ENCODE data around the gene SLC11A2. TPM values are rescaled to one million over a fixed set of nuclear protein-coding genes. Genes with fewer than 3 reads are reported as not detected.

The SLC11A2 gene
- total and polyA plus RNA-seq, 2 experiments from 2014 or later, result 44.3 to 63.8 TPM

DNA sequence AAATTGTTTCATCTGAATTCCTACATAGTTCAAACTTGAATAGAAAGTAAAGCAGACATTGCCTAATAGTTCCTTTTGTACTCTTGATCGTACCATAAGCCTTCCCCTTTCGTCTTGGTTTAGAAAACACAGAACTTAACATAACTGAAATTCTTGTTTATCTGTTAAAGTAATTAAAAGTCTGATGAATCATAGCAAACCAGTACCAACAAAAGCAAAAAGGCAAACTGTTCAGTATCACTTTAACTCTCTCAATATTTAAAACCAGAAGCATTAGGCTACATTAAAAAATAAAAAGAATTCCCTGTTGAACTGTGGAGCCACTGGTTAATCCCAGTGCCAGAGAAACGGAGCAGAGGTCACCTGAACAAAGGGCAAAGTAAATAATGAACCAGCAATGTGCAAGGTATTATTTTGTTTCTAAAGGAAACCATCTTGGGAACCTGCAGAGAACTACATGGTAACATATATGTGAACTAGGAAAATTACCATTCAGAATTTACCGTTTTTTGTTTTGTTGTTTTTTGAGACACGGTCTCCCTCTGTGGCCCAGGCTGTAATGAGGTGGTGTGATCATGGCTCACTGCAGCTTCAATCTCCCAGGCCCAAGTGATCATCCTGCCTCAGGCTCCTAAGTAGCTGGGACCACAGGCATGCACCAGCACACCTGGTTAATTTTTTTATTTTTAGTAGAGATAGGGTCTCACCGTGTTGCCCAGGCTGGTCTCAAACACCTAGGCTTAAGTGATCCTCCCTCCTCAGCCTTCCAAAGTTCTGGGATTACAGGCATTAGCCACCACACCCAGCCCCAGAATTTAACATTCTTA lies 91.0 kb downstream of the SLC11A2 start:
- no peak for DNase-seq (ENCODE audit: low spot score)
- WGBS (ENCODE audit: low lambda C conversion rate, missing lambda C conversion rate), result 36% methylated on average over 6 of the region's 6 CpGs
- no peak overlapping the region for H3K4me3 ChIP-seq

DNA sequence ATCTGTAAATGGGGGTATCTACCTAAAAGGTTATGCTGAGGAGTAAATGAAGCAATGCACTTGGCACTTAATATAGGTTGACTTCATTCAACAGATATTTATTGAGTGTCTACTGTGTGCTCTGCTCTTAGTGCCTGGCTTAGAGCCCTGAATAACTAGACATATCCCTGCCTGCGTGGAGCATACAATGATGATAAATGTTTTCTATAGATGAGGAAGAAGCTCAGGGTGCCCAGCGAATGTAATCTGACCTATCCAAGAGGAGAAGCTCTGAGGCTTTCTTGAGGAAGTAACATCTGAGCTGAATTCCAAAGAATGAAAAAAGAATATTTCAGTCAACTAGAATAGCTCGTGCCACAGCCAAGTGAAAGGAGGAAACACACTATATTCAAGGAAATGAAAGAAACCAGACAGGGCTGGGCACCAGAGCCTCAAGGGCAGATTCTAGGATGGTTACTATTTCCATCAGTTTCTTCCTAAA lies 91.8 kb downstream of the SLC11A2 start:
- no peaks in the 10 kb centered on the region for H3K9me2 ChIP-seq (replicated peaks; ENCODE audit: insufficient read depth)
- H3K4me2 ChIP-seq, result peak overlapping the region; percentile 54
- no peak for DNase-seq (ENCODE audit: low spot score)
- H3K9me3 ChIP-seq (ENCODE audit: low read depth), result no peaks in the 10 kb centered on the region
- H3K36me3 ChIP-seq (replicated peaks; ENCODE audit: insufficient read depth, low read depth), result no peaks in the 10 kb centered on the region
- H2AFZ ChIP-seq, result no peak overlapping the region
- WGBS (ENCODE audit: low lambda C conversion rate, missing lambda C conversion rate), result 59% methylated on average over 3 of the region's 3 CpGs
- H4K20me1 ChIP-seq (ENCODE audit: insufficient read depth, poor library complexity, severe bottlenecking), result no peaks in the 10 kb centered on the region
- H3K27ac ChIP-seq, result peak overlapping the region; percentile 94
- H3K4me1 ChIP-seq (ENCODE audit: insufficient read depth), result peaks cover 49% of the 10 kb centered on the region
- H3K79me2 ChIP-seq, result peaks cover 4% of the 10 kb centered on the region
- no peaks in the 10 kb centered on the region for H3K27me3 ChIP-seq
- H3K4me3 ChIP-seq, result no peak overlapping the region
- TF ChIP-seq, protein P1, sequence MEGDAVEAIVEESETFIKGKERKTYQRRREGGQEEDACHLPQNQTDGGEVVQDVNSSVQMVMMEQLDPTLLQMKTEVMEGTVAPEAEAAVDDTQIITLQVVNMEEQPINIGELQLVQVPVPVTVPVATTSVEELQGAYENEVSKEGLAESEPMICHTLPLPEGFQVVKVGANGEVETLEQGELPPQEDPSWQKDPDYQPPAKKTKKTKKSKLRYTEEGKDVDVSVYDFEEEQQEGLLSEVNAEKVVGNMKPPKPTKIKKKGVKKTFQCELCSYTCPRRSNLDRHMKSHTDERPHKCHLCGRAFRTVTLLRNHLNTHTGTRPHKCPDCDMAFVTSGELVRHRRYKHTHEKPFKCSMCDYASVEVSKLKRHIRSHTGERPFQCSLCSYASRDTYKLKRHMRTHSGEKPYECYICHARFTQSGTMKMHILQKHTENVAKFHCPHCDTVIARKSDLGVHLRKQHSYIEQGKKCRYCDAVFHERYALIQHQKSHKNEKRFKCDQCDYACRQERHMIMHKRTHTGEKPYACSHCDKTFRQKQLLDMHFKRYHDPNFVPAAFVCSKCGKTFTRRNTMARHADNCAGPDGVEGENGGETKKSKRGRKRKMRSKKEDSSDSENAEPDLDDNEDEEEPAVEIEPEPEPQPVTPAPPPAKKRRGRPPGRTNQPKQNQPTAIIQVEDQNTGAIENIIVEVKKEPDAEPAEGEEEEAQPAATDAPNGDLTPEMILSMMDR (IDR thresholded peaks at IDR 0.05; ENCODE audit: poor library complexity), result no peak
- no peak for TF ChIP-seq EZH2 (IDR thresholded peaks at IDR 0.05; ENCODE audit: borderline replicate concordance)
- no peak for TF ChIP-seq EZH2phosphoT487 (IDR thresholded peaks at IDR 0.05; ENCODE audit: low read depth, severe bottlenecking, unreplicated experiment)

More for the DNA sequence above, 91.0 kb downstream of the SLC11A2 start:
- peak overlapping the region; percentile 94 for H3K27ac ChIP-seq
- TF ChIP-seq EZH2 (IDR thresholded peaks at IDR 0.05; ENCODE audit: borderline replicate concordance) (no peak), EZH2phosphoT487 (IDR thresholded peaks at IDR 0.05; ENCODE audit: low read depth, severe bottlenecking, unreplicated experiment) (no peak)
- TF ChIP-seq, protein P1 (IDR thresholded peaks at IDR 0.05; ENCODE audit: poor library complexity), result no peak
- H3K79me2 ChIP-seq, result peaks cover 2% of the 10 kb centered on the region
- H3K9me2 ChIP-seq (replicated peaks; ENCODE audit: insufficient read depth), result no peaks in the 10 kb centered on the region
- H4K20me1 ChIP-seq (ENCODE audit: insufficient read depth, poor library complexity, severe bottlenecking), result no peaks in the 10 kb centered on the region
- H3K4me2 ChIP-seq, result peak overlapping the region; percentile 54
- no peaks in the 10 kb centered on the region for H3K36me3 ChIP-seq (replicated peaks; ENCODE audit: insufficient read depth, low read depth)
- no peaks in the 10 kb centered on the region for H3K27me3 ChIP-seq
- peaks cover 49% of the 10 kb centered on the region for H3K4me1 ChIP-seq (ENCODE audit: insufficient read depth)
- H2AFZ ChIP-seq, result no peak overlapping the region
- no peaks in the 10 kb centered on the region for H3K9me3 ChIP-seq (ENCODE audit: low read depth)

DNA sequence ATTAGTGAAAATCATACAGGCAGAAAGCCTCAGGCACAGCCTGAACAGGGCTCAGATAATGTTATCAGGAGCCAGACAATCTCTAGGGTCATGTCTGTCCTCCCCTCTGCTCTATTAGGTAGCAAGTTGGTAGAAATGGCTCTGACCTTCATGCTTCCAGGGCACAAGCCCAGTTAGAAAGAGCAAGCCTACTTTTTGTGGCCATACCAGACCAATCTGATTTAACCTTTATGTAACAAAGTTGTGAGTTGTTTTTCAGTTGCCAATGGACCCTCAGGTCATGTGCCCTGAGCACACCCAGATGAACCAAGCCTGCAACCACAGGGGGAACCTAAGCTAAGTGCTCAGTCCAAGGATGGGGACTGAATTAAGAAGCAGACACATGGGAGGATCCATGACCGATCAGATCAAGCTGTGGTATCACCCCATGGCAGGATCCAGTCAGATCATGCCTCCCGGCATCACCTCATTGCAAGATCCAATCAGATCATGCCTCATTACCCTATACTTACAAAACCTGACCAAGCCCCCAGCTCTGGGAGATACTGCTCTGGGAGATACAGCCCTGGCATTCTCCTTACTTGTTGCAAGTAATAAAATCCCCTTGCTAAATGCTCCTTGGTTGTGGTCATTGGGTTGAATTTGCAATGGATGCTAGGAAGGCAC lies 92.6 kb downstream of the SLC11A2 start:
- no peaks in the 10 kb centered on the region for H4K20me1 ChIP-seq (ENCODE audit: insufficient read depth, poor library complexity, severe bottlenecking)
- H3K4me1 ChIP-seq (ENCODE audit: insufficient read depth), result peaks cover 49% of the 10 kb centered on the region
- no peaks in the 10 kb centered on the region for H3K9me3 ChIP-seq (ENCODE audit: low read depth)
- no peak overlapping the region for H3K4me3 ChIP-seq
- H3K27me3 ChIP-seq, result no peaks in the 10 kb centered on the region
- H3K36me3 ChIP-seq (replicated peaks; ENCODE audit: insufficient read depth, low read depth), result no peaks in the 10 kb centered on the region
- no peak overlapping the region for H2AFZ ChIP-seq
- H3K27ac ChIP-seq, result peak overlapping the region; percentile 94
- H3K4me2 ChIP-seq, result peak overlapping the region; percentile 31
- H3K79me2 ChIP-seq, result peaks cover 12% of the 10 kb centered on the region
- 95% methylated on average over 2 of the region's 2 CpGs for WGBS (ENCODE audit: low lambda C conversion rate, missing lambda C conversion rate)
- TF ChIP-seq, protein P1 (IDR thresholded peaks at IDR 0.05; ENCODE audit: poor library complexity), result no peak
- no peak for TF ChIP-seq EZH2 (IDR thresholded peaks at IDR 0.05; ENCODE audit: borderline replicate concordance)
- TF ChIP-seq EZH2phosphoT487 (IDR thresholded peaks at IDR 0.05; ENCODE audit: low read depth, severe bottlenecking, unreplicated experiment), result no peak
- no peaks in the 10 kb centered on the region for H3K9me2 ChIP-seq (replicated peaks; ENCODE audit: insufficient read depth)
- DNase-seq (ENCODE audit: low spot score), result peak; percentile 24
